DND-41 (cell line): ENCODE data around the gene TBC1D22A.

Experiments used
- CTCF ChIP-seq: IDR thresholded peaks from 2 replicates; pipeline ENCODE4 v1.5.1; 2012; ENCODE audit warnings: borderline replicate concordance, low read length, moderate library complexity, mild to moderate bottlenecking; ENCODE audit not compliant: poor library complexity, severe bottlenecking; ENCODE audit errors: extremely low read depth
- EZH2 ChIP-seq: IDR thresholded peaks from 3 replicates; pipeline ENCODE4 v1.6.1; 2012; ENCODE audit warnings: borderline replicate concordance, low read depth, mild to moderate bottlenecking, moderate library complexity, low read length, inconsistent platforms; ENCODE audit not compliant: severe bottlenecking

GRCh38 chr22:47055921-47056320, 293.5 kb downstream of the TBC1D22A start:
- TF ChIP-seq EZH2: no peak
- no peak for TF ChIP-seq CTCF
